ENCODE data around the gene FAM181A.
A peak's percentile ranks its signal among the peaks of the same experiment; 100 is the strongest.

FAM181A gene

GRCh38 chr14:93926873-93927799 is at the start of gene FAM181A:
TSS of gene FAM181A (plus strand) at chr14:93927344. CDS start at chr14:93928286, 942 bp downstream.
- no peak within 1 kb of the TSS for H3K27ac ChIP-seq
- H3K4me3 ChIP-seq = no peak within 1 kb of the TSS

GRCh38 chr14:93878212-93878611 is 48.9 kb upstream of the FAM181A start:
- no peak overlapping the region for H3K4me3 ChIP-seq
- H3K27ac ChIP-seq = no peak overlapping the region

GRCh38 chr14:93878871-93879270 is 48.3 kb upstream of the FAM181A start:
- no peak overlapping the region for H3K27ac ChIP-seq
- no peak overlapping the region for H3K4me3 ChIP-seq

- H3K4me3 ChIP-seq = peak overlapping the region in 2 of 7 experiments; percentile 3 to 26
Measured at GRCh38 chr14:93879362-93879983, 47.7 kb upstream of the FAM181A start.

GRCh38 chr14:93880021-93880820 is 46.9 kb upstream of the FAM181A start:
- H3K4me3 ChIP-seq = peak overlapping the region in 2 of 7 experiments; percentile 3 to 26
- peak overlapping the region in 2 of 21 experiments; percentile 3 to 5 for H3K27ac ChIP-seq

More at GRCh38 chr14:93879362-93879983, 47.7 kb upstream of the FAM181A start:
- peak overlapping the region in 2 of 21 experiments; percentile 3 to 5 for H3K27ac ChIP-seq

- H3K4me3 ChIP-seq = no peak overlapping the region
- no peak overlapping the region for H3K27ac ChIP-seq
Measured at GRCh38 chr14:93884950-93885349, 42.2 kb upstream of the FAM181A start.

GRCh38 chr14:93888995-93889394 is 38.1 kb upstream of the FAM181A start:
- Histone ChIP-seq H3K27ac (no peak overlapping the region), H3K4me3 (no peak overlapping the region)

- H3K4me3 ChIP-seq = no peak overlapping the region
- no peak overlapping the region for H3K27ac ChIP-seq
Measured at GRCh38 chr14:93889739-93890483, 37.2 kb upstream of the FAM181A start.

- no peak overlapping the region for H3K27ac ChIP-seq
- H3K4me3 ChIP-seq = no peak overlapping the region
Measured at GRCh38 chr14:93891756-93892504, 35.2 kb upstream of the FAM181A start.

GRCh38 chr14:93892505-93892839 is 34.7 kb upstream of the FAM181A start:
- Histone ChIP-seq H3K27ac (no peak overlapping the region), H3K4me3 (no peak overlapping the region)

- Histone ChIP-seq H3K4me3 (no peak overlapping the region), H3K27ac (peak overlapping the region in 1 of 21 experiments; percentile 2)
Measured at GRCh38 chr14:93892923-93893558, 34.1 kb upstream of the FAM181A start.

GRCh38 chr14:93893661-93894261 is 33.4 kb upstream of the FAM181A start:
- Histone ChIP-seq H3K27ac (peak overlapping the region in 1 of 21 experiments; percentile 2), H3K4me3 (no peak overlapping the region)

GRCh38 chr14:93895023-93895604 is 32.0 kb upstream of the FAM181A start:
- Histone ChIP-seq H3K4me3 (no peak overlapping the region), H3K27ac (no peak overlapping the region)

- Histone ChIP-seq H3K27ac (no peak overlapping the region), H3K4me3 (no peak overlapping the region)
Measured at GRCh38 chr14:93897476-93897845, 29.7 kb upstream of the FAM181A start.

- Histone ChIP-seq H3K27ac (no peak overlapping the region), H3K4me3 (no peak overlapping the region)
Measured at GRCh38 chr14:93898081-93898611, 29.0 kb upstream of the FAM181A start.

- H3K4me3 ChIP-seq = no peak overlapping the region
- H3K27ac ChIP-seq = no peak overlapping the region
Measured at GRCh38 chr14:93898731-93899130, 28.4 kb upstream of the FAM181A start.

GRCh38 chr14:93901813-93902212 is 25.3 kb upstream of the FAM181A start:
- Histone ChIP-seq H3K27ac (no peak overlapping the region), H3K4me3 (no peak overlapping the region)

All from skin epidermis (tissue), 12 donors.